Adrenal gland (tissue), 12 donors: ENCODE data around the gene NAALADL2. TPM values are rescaled to one million over a fixed set of nuclear protein-coding genes. Genes with fewer than 3 reads are reported as not detected.

Experiments
- DNase-seq, 7 donors: peaks; one replicate each; pipeline ENCODE4 v3.0.0-alpha.2; 2019 to 2020
- H3K27ac ChIP-seq, 5 donors: fragments of 200-600 bp; sonication (generic) in 4 of 5; 1 replicate in 3 of 5; 2 replicates in 2 of 5; pipeline versions ENCODE4 v1.5.1 to v1.8.0; 2016 to 2020; ENCODE audit warnings: mild to moderate bottlenecking in 1 of 5
- H3K27me3 ChIP-seq: fragments of 200-600 bp; 2 replicates; pipeline ENCODE4 v1.8.0; 2021
- H3K36me3 ChIP-seq, 2 donors: fragments of 200-600 bp; replicated peaks in 1 of 2; 1 replicate in 1 of 2; 2 replicates in 1 of 2; pipeline versions ENCODE4 v1.5.1 to v1.8.0; 2018 to 2022
- H3K4me1 ChIP-seq, 2 donors: fragments of 200-600 bp; replicated peaks in 1 of 2; 1 replicate in 1 of 2; 2 replicates in 1 of 2; pipeline versions ENCODE4 v1.5.1 to v1.8.0; 2018 to 2021
- H3K4me3 ChIP-seq, 4 donors: fragments of 200-600 bp; sonication (generic) in 3 of 4; one replicate each; pipeline ENCODE4 v1.5.1; 2016 to 2018
- H3K9me3 ChIP-seq, 3 donors: fragments of 200-600 bp; sonication (generic) in 1 of 3; replicated peaks in 1 of 3; 1 replicate in 2 of 3; 2 replicates in 1 of 3; pipeline versions ENCODE4 v1.5.1 to v1.8.0; 2016 to 2021
- POLR2A ChIP-seq, 2 donors: fragments of 450-650 bp; IDR thresholded peaks; one replicate each; pipeline ENCODE4 v1.6.1; 2017; ENCODE audit warnings: antibody characterized with exemption in 2 of 2, mild to moderate bottlenecking in 2 of 2, moderate library complexity in 1 of 2
- WGBS, 4 donors: extraction: QIAGEN DNeasy Blood & Tissue Kit in 2 of 4; methylation state at CpG; one replicate each; pipeline versions ENCODE4 v1.1.5 to v1.1.7; 2013 to 2017; 5-methylcytosine and 5-hydroxymethylcytosine counted together
- intact Hi-C, 2 donors: fragments of 100-400 bp; cut with DNase I; formaldehyde crosslinking; loops; one replicate each; pipeline versions ENCODE4 v1.14.1 to v1.15.0; 2022 to 2023
- polyA plus RNA-seq, 3 donors: library from polyadenylated mRNA; stranded (reverse); fragments of 200-250 nt in 2 of 3; fragments of 350-450 nt in 1 of 3; fragmentation: Illumina TruSeq in 1 of 3; extraction: RNeasy Lipid Tissue Mini Kit (QIAGEN cat#74804) in 1 of 3; gene quantifications; one replicate each; pipeline ENCODE4 v1.2.3, GENCODE V29; 2013 to 2014
- total RNA-seq, 9 donors: library from RNA; depleted of rRNA in 4 of 9; stranded (reverse); fragments of >200 nt in 4 of 9; fragments of 120-200 nt in 1 of 9; fragmentation: NEBNext Ultra II Directional in 1 of 9; extraction: Animal tissue kit (Norgen Biotek cat#: 25700) in 1 of 9; gene quantifications; one replicate each; pipeline versions ENCODE4 v1.1.0 to v1.2.4, GENCODE V29; 2013 to 2023
- TF ChIP-seq, protein P1 (sequence below), 6 experiments: fragments of 450-650 bp in 4 of 6; fragments of 200-600 bp in 2 of 6; sonication (generic) in 1 of 6; IDR thresholded peaks; 1 replicate in 5 of 6; 2 replicates in 1 of 6; pipeline versions ENCODE4 v1.5.1 to v1.8.0; 2016 to 2021; ENCODE audit warnings: antibody characterized with exemption in 6 of 6, mild to moderate bottlenecking in 2 of 6, moderate library complexity in 1 of 6
- donor health status: healthy with polysubstance abuse.
- donor health status: Bipolar disorder and iron deficiency.
- donor health status: DM: yes; HTN: yes; CAD: no.
- donor health status: DM: no; HTN: no; CAD: no.
- donor health status: DM: no; HTN: no; CAD: no.
- donor health status: DM: yes; HTN: yes; CAD: no.

NAALADL2 gene
- total and polyA plus RNA-seq, 12 donors: 0.24 to 7.8 (median 4.8) TPM

DNA sequence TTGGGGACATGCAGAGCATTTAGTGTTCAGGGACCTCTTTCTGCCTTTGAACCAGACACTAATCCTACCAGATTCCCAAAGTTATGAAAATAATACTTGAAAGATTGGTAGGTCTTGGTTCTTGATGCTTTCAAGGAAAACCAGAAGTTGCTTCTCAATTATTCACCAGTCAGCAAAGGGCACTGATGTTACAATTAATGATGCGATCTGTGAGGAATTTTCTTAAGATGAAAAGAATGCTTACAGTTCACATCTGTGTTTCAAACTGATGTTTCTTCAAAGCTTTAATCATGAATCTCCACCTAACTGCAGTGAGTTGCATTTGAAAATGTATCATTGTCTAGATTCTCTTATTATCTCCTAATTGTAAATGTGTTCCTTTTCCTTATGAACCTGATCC, 161.0 kb downstream of the NAALADL2 start:
- no peak for DNase-seq
- Histone ChIP-seq H3K9me3 (no peaks in the 10 kb centered on the region), H3K4me1 (no peaks in the 10 kb centered on the region), H3K36me3 (no peaks in the 10 kb centered on the region), H3K27me3 (no peaks in the 10 kb centered on the region), H3K27ac (no peak overlapping the region), H3K4me3 (no peak overlapping the region)
- TF ChIP-seq, protein P1, sequence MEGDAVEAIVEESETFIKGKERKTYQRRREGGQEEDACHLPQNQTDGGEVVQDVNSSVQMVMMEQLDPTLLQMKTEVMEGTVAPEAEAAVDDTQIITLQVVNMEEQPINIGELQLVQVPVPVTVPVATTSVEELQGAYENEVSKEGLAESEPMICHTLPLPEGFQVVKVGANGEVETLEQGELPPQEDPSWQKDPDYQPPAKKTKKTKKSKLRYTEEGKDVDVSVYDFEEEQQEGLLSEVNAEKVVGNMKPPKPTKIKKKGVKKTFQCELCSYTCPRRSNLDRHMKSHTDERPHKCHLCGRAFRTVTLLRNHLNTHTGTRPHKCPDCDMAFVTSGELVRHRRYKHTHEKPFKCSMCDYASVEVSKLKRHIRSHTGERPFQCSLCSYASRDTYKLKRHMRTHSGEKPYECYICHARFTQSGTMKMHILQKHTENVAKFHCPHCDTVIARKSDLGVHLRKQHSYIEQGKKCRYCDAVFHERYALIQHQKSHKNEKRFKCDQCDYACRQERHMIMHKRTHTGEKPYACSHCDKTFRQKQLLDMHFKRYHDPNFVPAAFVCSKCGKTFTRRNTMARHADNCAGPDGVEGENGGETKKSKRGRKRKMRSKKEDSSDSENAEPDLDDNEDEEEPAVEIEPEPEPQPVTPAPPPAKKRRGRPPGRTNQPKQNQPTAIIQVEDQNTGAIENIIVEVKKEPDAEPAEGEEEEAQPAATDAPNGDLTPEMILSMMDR (IDR thresholded peaks at IDR 0.05): no peak
- TF ChIP-seq POLR2A (IDR thresholded peaks at IDR 0.05): no peak
- intact Hi-C loops: no loop called here
- 90 to 100% (median 96%) methylated on average over 1 of the region's 1 CpG for WGBS, 4 donors

DNA sequence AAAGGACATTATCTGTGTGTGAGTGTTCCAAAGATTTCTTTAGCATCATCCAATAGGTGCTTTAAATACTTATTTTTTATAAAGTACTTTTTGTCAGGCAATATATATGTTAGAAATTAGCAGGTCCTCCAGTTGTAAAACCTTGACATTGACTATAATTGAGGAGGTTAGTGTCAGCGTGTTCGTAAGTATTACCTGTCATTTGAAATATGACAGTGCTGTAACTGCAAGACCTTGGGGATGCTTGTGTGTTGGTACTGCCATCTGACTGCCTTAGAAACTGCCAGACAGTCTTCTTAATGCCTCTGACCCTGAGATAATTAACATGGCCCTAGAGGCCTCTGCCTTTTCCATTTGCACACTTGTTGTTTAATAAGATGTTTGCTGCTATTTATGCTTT, 170.7 kb downstream of the NAALADL2 start:
- no peaks in the 10 kb centered on the region for H3K27me3 ChIP-seq
- 33 to 68% (median 59%) methylated on average over 2 of the region's 2 CpGs for WGBS, 4 donors
- no peak overlapping the region for H3K4me3 ChIP-seq
- DNase-seq: no peak
- TF ChIP-seq, protein P1 (IDR thresholded peaks at IDR 0.05): no peak
- TF ChIP-seq POLR2A (IDR thresholded peaks at IDR 0.05): no peak
- no peaks in the 10 kb centered on the region for H3K36me3 ChIP-seq
- no peaks in the 10 kb centered on the region for H3K4me1 ChIP-seq
- H3K9me3 ChIP-seq: peaks cover 0 to 4% (median 0%) of the 10 kb centered on the region in 3 donors
- no peak overlapping the region for H3K27ac ChIP-seq
- intact Hi-C loops: no loop called here

- H3K9me3 ChIP-seq: no peaks in the 10 kb centered on the region
- no peaks in the 10 kb centered on the region for H3K27me3 ChIP-seq
- no peak overlapping the region for H3K4me3 ChIP-seq
- DNase-seq: no peak
- H3K27ac ChIP-seq: no peak overlapping the region
- TF ChIP-seq POLR2A (IDR thresholded peaks at IDR 0.05): no peak
- TF ChIP-seq, protein P1 (IDR thresholded peaks at IDR 0.05): no peak
- intact Hi-C loops: no loop called here
- no peaks in the 10 kb centered on the region for H3K4me1 ChIP-seq
- WGBS, 4 donors: 89 to 94% (median 90%) methylated on average over 4 of the region's 4 CpGs
- no peaks in the 10 kb centered on the region for H3K36me3 ChIP-seq
Measured at GRCh38 chr3:175039875-175040274, 180.7 kb downstream of the NAALADL2 start.

GRCh38 chr3:175041369-175041768, 182.2 kb downstream of the NAALADL2 start:
- no peak for TF ChIP-seq POLR2A (IDR thresholded peaks at IDR 0.05)
- TF ChIP-seq, protein P1 (IDR thresholded peaks at IDR 0.05): no peak
- H3K27me3 ChIP-seq: no peaks in the 10 kb centered on the region
- H3K36me3 ChIP-seq: no peaks in the 10 kb centered on the region
- WGBS, 4 donors: 80 to 89% (median 81%) methylated on average over 2 of the region's 2 CpGs
- H3K27ac ChIP-seq: no peak overlapping the region
- H3K9me3 ChIP-seq: no peaks in the 10 kb centered on the region
- H3K4me3 ChIP-seq: no peak overlapping the region
- no peak for DNase-seq
- intact Hi-C loops: no loop called here
- H3K4me1 ChIP-seq: no peaks in the 10 kb centered on the region
